Ovary (tissue), 3 donors: ENCODE measurements around the gene FBXO11.

ENCODE experiments used
- CTCF ChIP-seq, 3 donors: fragments of 450-650 bp in 2 of 3; fragments of 200-600 bp in 1 of 3; IDR thresholded peaks; one replicate each; pipeline versions ENCODE4 v1.5.1 to v1.8.0; 2016 to 2022; ENCODE audit warnings: antibody characterized with exemption in 3 of 3, mild to moderate bottlenecking in 1 of 3
- EP300 ChIP-seq: sonication (generic); formaldehyde crosslinking; IDR thresholded peaks from one replicate; pipeline ENCODE4 v1.6.1; 2017; ENCODE audit warnings: antibody characterized with exemption
- donor health status: DM: no; HTN: no; CAD: no.

GRCh38 chr2:47870641-47871540, 35.4 kb downstream of the FBXO11 start:
- TF ChIP-seq CTCF (IDR thresholded peaks at IDR 0.05) (no peak), EP300 (no peak)
